ENCODE results near the gene MYH9.

GRCh38 chr22:36352803-36353507 is 34.8 kb downstream of the MYH9 start:
- TF ChIP-seq CTCF (IDR thresholded peaks at IDR 0.05) (no peak), EZH2 (IDR thresholded peaks at IDR 0.05; ENCODE audit: borderline replicate concordance, insufficient read depth, low read depth, low read length, poor library complexity, severe bottlenecking) (no peak)
